CD4-positive, alpha-beta memory T cell (primary cell): ENCODE data around the gene ARHGEF16. TPM values are rescaled to one million over a fixed set of nuclear protein-coding genes. Genes with fewer than 3 reads are reported as not detected.

Experiments used
- CTCF ChIA-PET: fragments of 350-600 bp; sonication (Branson Sonifier 250); formaldehyde crosslinking; loops from one replicate; lab custom pipeline; 2021; ENCODE audit warnings: inconsistent platforms; ENCODE audit not compliant: partially characterized antibody; lab: Charles Lee
- POLR2A ChIA-PET: fragments of 350-600 bp; sonication (Branson Sonifier 250); formaldehyde crosslinking; loops from one replicate; lab custom pipeline; 2021; ENCODE audit not compliant: partially characterized antibody; lab: Charles Lee
- DNase-seq, 5 donors: peaks; one replicate each; pipeline versions ENCODE4 v3.0.0 to v3.0.0-alpha.2; 2020 to 2022; ENCODE audit warnings: mixed read lengths in 1 of 5
- H3K27ac ChIP-seq: one replicate; pipeline ENCODE4 v1.7.0; 2013; ENCODE audit warnings: low read depth, low read length
- H3K27me3 ChIP-seq: 2 replicates; pipeline ENCODE4 v1.7.0; 2013; ENCODE audit warnings: mild to moderate bottlenecking, low read length, moderate library complexity; ENCODE audit not compliant: insufficient read depth
- H3K36me3 ChIP-seq: 2 replicates; pipeline ENCODE4 v1.7.0; 2013; ENCODE audit warnings: mild to moderate bottlenecking, low read length, moderate library complexity; ENCODE audit not compliant: insufficient read depth
- H3K4me1 ChIP-seq: 2 replicates; pipeline ENCODE4 v1.7.0; 2013; ENCODE audit warnings: mild to moderate bottlenecking, low read length, moderate library complexity; ENCODE audit not compliant: insufficient read depth
- H3K4me3 ChIP-seq, 2 donors: one replicate each; pipeline ENCODE4 v1.7.0; 2013; ENCODE audit warnings: low read length in 2 of 2, mild to moderate bottlenecking in 1 of 2
- H3K9me3 ChIP-seq, 2 donors: one replicate each; pipeline ENCODE4 v1.7.0; 2013; ENCODE audit warnings: low read length in 2 of 2, control low read depth in 1 of 2; ENCODE audit not compliant: control insufficient read depth in 1 of 2
- H3K27ac Mint-ChIP-seq, 7 donors: one replicate each; pipeline ENCODE4 v1.8.0; 2020 to 2021; ENCODE audit warnings: mixed read lengths in 7 of 7, mild to moderate bottlenecking in 6 of 7, inconsistent platforms in 3 of 7, moderate library complexity in 3 of 7
- H3K27me3 Mint-ChIP-seq, 2 donors: one replicate each; pipeline ENCODE4 v1.8.0; 2020 to 2021; ENCODE audit warnings: mixed read lengths in 2 of 2
- H3K36me3 Mint-ChIP-seq, 2 donors: one replicate each; pipeline ENCODE4 v1.8.0; 2020 to 2021; ENCODE audit warnings: mixed read lengths in 2 of 2, inconsistent platforms in 1 of 2, mild to moderate bottlenecking in 1 of 2
- H3K4me1 Mint-ChIP-seq, 4 donors: one replicate each; pipeline ENCODE4 v1.8.0; 2020 to 2021; ENCODE audit warnings: mixed read lengths in 4 of 4, mild to moderate bottlenecking in 1 of 4
- H3K4me3 Mint-ChIP-seq, 8 donors: one replicate each; pipeline ENCODE4 v1.8.0; 2020 to 2021; ENCODE audit warnings: mixed read lengths in 8 of 8, mild to moderate bottlenecking in 7 of 8, moderate library complexity in 6 of 8, inconsistent platforms in 3 of 8
- H3K9me3 Mint-ChIP-seq, 8 donors: one replicate each; pipeline ENCODE4 v1.8.0; 2020 to 2021; ENCODE audit warnings: mixed read lengths in 8 of 8, mild to moderate bottlenecking in 5 of 8, inconsistent platforms in 3 of 8, moderate library complexity in 1 of 8
- intact Hi-C: fragments of 100-400 bp; cut with micrococcal nuclease; formaldehyde crosslinking; loops from one replicate; pipeline ENCODE4 v1.15.1; 2023
- polyA plus RNA-seq, 2 donors: library from polyadenylated mRNA; unstranded; fragments of 300-500 nt; fragmentation: Illumina TruSeq; gene quantifications; one replicate each; pipeline ENCODE4 v1.2.3, GENCODE V29; 2021
- total RNA-seq, 2 experiments: library from RNA; stranded (reverse); gene quantifications; one replicate each; pipeline ENCODE4 v1.2.3, GENCODE V29; 2021

The ARHGEF16 gene
- total and polyA plus RNA-seq, 4 experiments from 2014 or later, result 0.16 to 0.22 (median 0.20) TPM; not detected in 1

DNA sequence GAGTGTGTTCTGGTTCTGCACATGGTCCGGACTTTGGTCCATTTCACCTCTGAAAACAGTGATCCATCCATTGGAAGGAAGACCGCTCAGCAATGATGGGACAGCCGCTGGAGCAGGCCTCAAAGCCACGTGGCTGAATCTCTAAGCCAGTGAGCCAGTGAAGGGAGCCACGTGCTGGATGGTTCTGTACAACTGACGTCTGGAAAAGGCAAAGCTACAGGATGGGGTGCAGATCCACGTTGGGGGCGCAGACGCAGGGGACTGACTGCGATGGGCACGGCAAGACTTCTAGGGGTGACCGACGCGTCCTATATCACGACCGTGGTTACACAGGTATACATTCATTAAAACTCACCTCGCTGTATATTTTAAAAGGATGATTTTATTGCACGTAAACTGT is 10.2 kb upstream of the ARHGEF16 start:
- Histone ChIP-seq H3K27ac (no peak overlapping the region), H3K4me1 (no peaks in the 10 kb centered on the region), H3K36me3 (no peaks in the 10 kb centered on the region), H3K4me3 (no peak overlapping the region), H3K9me3 (no peaks in the 10 kb centered on the region), H3K27me3 (no peaks in the 10 kb centered on the region)
- H3K9me3 Mint-ChIP-seq, result peaks cover 0 to 19% (median 9%) of the 10 kb centered on the region in 8 donors
- H3K27ac Mint-ChIP-seq, result no peak overlapping the region
- no peaks in the 10 kb centered on the region for H3K4me1 Mint-ChIP-seq
- CTCF ChIA-PET, result interaction anchor here (1.4 kb wide), 1 partner anchor 9 kb away, joined by 3 read pairs; no protein-coding TSS in a partner anchor
- DNase-seq, result no peak
- POLR2A ChIA-PET, result no interaction called here
- intact Hi-C loops, result no loop called here
- no peaks in the 10 kb centered on the region for H3K36me3 Mint-ChIP-seq
- H3K4me3 Mint-ChIP-seq, result no peak overlapping the region
- peaks cover 5 to 14% of the 10 kb centered on the region in 2 donors for H3K27me3 Mint-ChIP-seq

DNA sequence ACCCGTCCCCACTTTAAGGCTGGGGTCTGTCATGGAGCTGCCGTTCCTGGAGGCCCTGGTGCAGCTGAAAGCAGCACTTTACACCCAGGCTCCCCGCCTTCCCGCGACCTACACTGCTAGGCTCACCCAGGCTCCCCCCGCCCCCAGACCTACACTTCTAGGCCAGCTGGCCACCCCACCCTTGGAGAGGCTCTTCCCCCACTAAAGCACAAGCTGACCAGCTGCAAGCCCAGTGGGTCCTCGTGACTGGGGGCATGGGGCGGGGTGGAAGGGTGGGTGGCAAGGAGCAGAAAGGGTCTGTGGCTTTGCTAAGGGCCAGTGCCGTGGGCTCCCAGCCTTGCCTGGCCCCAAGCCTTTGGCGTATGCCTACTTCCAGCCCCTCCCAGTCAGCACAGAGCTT is 9.7 kb upstream of the ARHGEF16 start:
- peaks cover 0 to 19% (median 9%) of the 10 kb centered on the region in 8 donors for H3K9me3 Mint-ChIP-seq
- no peak overlapping the region for H3K27ac ChIP-seq
- intact Hi-C loops, result no loop called here
- peaks cover 8 to 14% of the 10 kb centered on the region in 2 donors for H3K27me3 Mint-ChIP-seq
- H3K4me1 Mint-ChIP-seq, result no peaks in the 10 kb centered on the region
- H3K27ac Mint-ChIP-seq, result no peak overlapping the region
- H3K4me3 ChIP-seq, result no peak overlapping the region
- CTCF ChIA-PET, result interaction anchor here (1.4 kb wide), 1 partner anchor 9 kb away, joined by 3 read pairs; no protein-coding TSS in a partner anchor
- DNase-seq, result no peak
- POLR2A ChIA-PET, result no interaction called here
- H3K4me3 Mint-ChIP-seq, result peak overlapping the region in 1 of 8 donors; percentile 12
- H3K4me1 ChIP-seq, result no peaks in the 10 kb centered on the region
- no peaks in the 10 kb centered on the region for H3K36me3 Mint-ChIP-seq
- H3K36me3 ChIP-seq, result no peaks in the 10 kb centered on the region
- no peaks in the 10 kb centered on the region for H3K9me3 ChIP-seq
- no peaks in the 10 kb centered on the region for H3K27me3 ChIP-seq

DNA sequence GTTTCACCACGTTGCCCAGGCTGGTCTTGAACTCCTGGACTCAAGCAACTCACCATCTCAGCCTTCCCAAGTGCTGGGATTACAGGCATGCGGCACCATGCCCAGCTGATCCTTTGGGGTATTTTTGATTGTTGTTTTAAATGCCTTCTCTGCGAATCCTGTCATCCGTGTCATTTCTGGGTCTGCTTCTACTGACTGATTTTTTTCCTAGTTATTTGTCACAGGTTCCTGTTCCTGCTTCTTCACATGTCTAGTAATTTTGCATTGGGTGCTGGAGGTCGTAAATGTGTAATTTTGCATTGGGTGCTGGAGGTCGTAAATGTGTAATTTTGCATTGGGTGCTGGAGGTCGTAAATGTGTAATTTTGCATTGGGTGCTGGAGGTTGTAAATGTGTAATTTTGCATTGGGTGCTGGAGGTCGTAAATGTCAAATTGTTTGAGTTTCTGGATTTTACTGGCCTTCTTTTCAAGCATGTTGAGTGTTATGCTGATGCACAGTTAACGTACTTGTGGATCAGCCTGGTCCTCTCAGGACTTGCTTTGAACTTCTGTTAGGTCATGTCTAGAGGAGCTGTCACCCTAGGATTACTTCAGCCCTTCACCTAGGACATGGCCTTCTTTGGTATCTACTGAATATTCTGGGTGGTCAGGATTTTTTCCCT is 4.1 kb upstream of the ARHGEF16 start:
- H3K36me3 ChIP-seq, result no peaks in the 10 kb centered on the region
- CTCF ChIA-PET, result no interaction called here
- H3K4me3 Mint-ChIP-seq, result no peak overlapping the region

DNA sequence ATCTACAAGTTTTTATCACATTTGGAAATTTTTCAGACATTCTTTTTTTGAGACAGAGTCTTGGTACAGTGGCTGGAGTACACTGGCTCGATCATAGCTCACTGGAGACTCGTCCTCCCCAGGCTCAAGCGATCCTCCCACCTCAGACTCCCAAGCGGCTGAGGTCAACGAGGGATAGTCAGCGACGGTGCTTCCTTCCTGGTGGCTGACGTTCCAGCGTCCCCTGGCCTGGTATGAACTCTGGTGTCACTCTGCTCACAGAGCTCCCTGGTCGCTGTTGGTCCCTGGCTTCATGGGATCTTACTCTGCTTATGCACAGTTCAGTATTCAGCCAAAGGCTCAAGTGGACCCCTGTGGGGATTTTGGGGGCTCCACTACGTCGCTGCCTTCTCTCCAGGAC is 3.5 kb upstream of the ARHGEF16 start:
- peaks cover 11% of the 10 kb centered on the region for H3K27me3 ChIP-seq
- POLR2A ChIA-PET, result no interaction called here
- no peak overlapping the region for H3K27ac ChIP-seq
- H3K9me3 Mint-ChIP-seq, result peaks cover 0 to 14% (median 5%) of the 10 kb centered on the region in 8 donors
- no peak for DNase-seq
- peaks cover 0 to 7% (median 2%) of the 10 kb centered on the region in 4 donors for H3K4me1 Mint-ChIP-seq
- intact Hi-C loops, result no loop called here
- no peak overlapping the region for H3K27ac Mint-ChIP-seq
- H3K4me1 ChIP-seq, result peaks cover 13% of the 10 kb centered on the region
- no peaks in the 10 kb centered on the region for H3K36me3 ChIP-seq
- CTCF ChIA-PET, result no interaction called here
- peaks cover 8 to 9% of the 10 kb centered on the region in 2 donors for H3K27me3 Mint-ChIP-seq
- H3K4me3 Mint-ChIP-seq, result no peak overlapping the region
- no peaks in the 10 kb centered on the region for H3K36me3 Mint-ChIP-seq
- no peak overlapping the region for H3K4me3 ChIP-seq
- no peaks in the 10 kb centered on the region for H3K9me3 ChIP-seq

More for the DNA sequence above, 4.1 kb upstream of the ARHGEF16 start:
- DNase-seq, result no peak
- Mint-ChIP-seq H3K4me1 (peaks cover 0 to 7% (median 2%) of the 10 kb centered on the region in 4 donors), H3K27ac (no peak overlapping the region), H3K27me3 (peaks cover 8 to 9% of the 10 kb centered on the region in 2 donors), H3K36me3 (no peaks in the 10 kb centered on the region), H3K9me3 (peaks cover 0 to 16% (median 8%) of the 10 kb centered on the region in 8 donors)
- H3K4me1 ChIP-seq, result peaks cover 13% of the 10 kb centered on the region
- intact Hi-C loops, result no loop called here
- POLR2A ChIA-PET, result no interaction called here
- H3K27me3 ChIP-seq, result peaks cover 11% of the 10 kb centered on the region
- H3K9me3 ChIP-seq, result no peaks in the 10 kb centered on the region
- H3K27ac ChIP-seq, result no peak overlapping the region
- H3K4me3 ChIP-seq, result no peak overlapping the region

DNA sequence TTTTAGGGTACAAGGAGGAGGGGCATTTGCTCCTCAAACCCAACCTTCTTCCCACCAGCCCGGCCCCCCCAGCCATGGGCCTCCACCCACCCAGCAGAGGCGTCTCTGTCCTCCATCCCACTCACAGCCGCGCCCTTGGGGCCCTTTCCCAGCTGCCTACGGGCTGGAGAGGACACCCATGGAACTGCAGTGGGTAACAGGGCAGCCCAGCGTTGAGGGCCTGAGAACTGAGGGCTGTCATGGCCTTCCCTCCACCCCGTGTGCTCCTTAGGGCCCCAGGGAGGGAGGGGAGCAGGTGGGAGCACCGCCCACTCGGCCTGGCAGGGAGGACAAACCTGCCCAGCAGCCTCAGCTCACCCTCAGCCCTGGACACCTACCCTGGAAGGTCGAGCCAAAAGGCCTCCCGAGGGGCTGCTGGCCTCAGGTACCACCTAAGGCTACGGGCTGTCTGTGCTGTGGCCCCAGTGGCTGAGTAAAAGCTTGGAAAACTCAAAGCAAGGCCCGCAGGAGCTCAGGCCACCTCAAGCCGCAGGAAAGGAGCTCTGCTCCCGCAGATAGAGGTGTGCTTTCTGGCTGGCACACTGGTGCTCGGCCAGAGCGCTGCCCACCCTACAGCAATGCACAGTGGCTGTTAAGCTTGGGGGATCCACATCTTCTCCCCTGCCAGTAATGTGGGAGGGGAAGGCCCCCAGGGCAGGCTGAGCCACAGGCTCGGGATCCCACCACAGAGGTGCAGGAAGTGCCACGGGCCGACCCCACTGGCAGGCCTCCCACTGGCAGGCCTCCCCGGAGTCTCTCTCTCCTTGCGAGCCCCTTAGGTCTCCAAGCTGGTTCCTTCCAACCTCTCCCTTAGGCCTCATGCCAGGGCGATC is 2.2 kb upstream of the ARHGEF16 start:
- Mint-ChIP-seq H3K4me1 (peaks cover 0 to 7% (median 2%) of the 10 kb centered on the region in 4 donors), H3K27ac (no peak overlapping the region), H3K4me3 (no peak overlapping the region), H3K36me3 (no peaks in the 10 kb centered on the region), H3K9me3 (peaks cover 0 to 10% (median 3%) of the 10 kb centered on the region in 8 donors), H3K27me3 (peaks cover 8 to 9% of the 10 kb centered on the region in 2 donors)
- no peak for DNase-seq
- CTCF ChIA-PET, result interaction anchor here (0.8 to 2.6 kb wide), 13 partner anchors 8 to 394 kb away, joined by 3 to 60 read pairs (median 5); no protein-coding TSS in a partner anchor
- Histone ChIP-seq H3K4me1 (peaks cover 13% of the 10 kb centered on the region), H3K27me3 (peaks cover 11% of the 10 kb centered on the region), H3K4me3 (no peak overlapping the region), H3K36me3 (no peaks in the 10 kb centered on the region), H3K27ac (no peak overlapping the region), H3K9me3 (no peaks in the 10 kb centered on the region)
- intact Hi-C loops, result no loop called here
- POLR2A ChIA-PET, result interaction anchor here (0.7 to 1.7 kb wide), 3 partner anchors 78 to 170 kb away, joined by 5 read pairs; no protein-coding TSS in a partner anchor

DNA sequence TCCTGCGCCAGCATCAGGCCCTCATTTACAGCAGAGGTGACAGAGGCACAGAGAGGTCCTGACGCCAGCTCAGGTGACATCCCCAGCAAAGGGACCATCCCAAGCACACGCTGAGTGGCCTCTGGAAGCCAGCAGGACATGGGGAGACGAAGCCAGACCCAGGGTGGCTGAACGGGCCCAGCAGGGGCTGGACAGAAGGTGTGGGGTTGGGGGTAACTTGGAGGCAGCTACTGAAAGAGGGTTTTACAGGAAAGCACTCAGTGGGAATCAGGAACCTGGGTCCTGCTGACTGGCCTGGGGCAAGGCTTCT is 1.6 kb upstream of the ARHGEF16 start:
- Mint-ChIP-seq H3K4me3 (no peak overlapping the region), H3K27me3 (peaks cover 8 to 9% of the 10 kb centered on the region in 2 donors)

More for the DNA sequence above, 1.6 kb upstream of the ARHGEF16 start:
- H3K27ac Mint-ChIP-seq, result no peak overlapping the region
- H3K36me3 Mint-ChIP-seq, result no peaks in the 10 kb centered on the region
- Histone ChIP-seq H3K27me3 (peaks cover 11% of the 10 kb centered on the region), H3K4me1 (peaks cover 13% of the 10 kb centered on the region), H3K4me3 (no peak overlapping the region), H3K9me3 (no peaks in the 10 kb centered on the region), H3K36me3 (no peaks in the 10 kb centered on the region), H3K27ac (no peak overlapping the region)
- intact Hi-C loops, result loop anchor here (1.0 kb wide), 1 partner anchor 166 kb away; no protein-coding TSS in a partner anchor
- H3K9me3 Mint-ChIP-seq, result peaks cover 0 to 4% (median 3%) of the 10 kb centered on the region in 8 donors
- CTCF ChIA-PET, result interaction anchor here (0.8 to 2.6 kb wide), 13 partner anchors 8 to 394 kb away, joined by 3 to 60 read pairs (median 5); no protein-coding TSS in a partner anchor
- H3K4me1 Mint-ChIP-seq, result peaks cover 0 to 7% (median 2%) of the 10 kb centered on the region in 4 donors
- no peak for DNase-seq
- POLR2A ChIA-PET, result interaction anchor here (0.7 to 1.7 kb wide), 3 partner anchors 78 to 169 kb away, joined by 5 read pairs; no protein-coding TSS in a partner anchor
